Adipose tissue (tissue), 3 donors: Measurements from ENCODE around the gene NEK7. TPM values are rescaled to one million over a fixed set of nuclear protein-coding genes. Genes with fewer than 3 reads are reported as not detected.
"Not testable (repeated sequence)": the region's sequence is repeated elsewhere in the genome, so short reads cannot be mapped to it uniquely, and the experiment has no call there.

Experiments used
- H3K27ac ChIP-seq: one replicate; pipeline ENCODE4 v1.5.1; 2013; ENCODE audit warnings: low read depth, low read length
- WGBS, 3 donors: extraction: QIAGEN DNeasy Blood & Tissue Kit; methylation state at CpG; one replicate each; pipeline ENCODE4 v1.1.7; 2013; 5-methylcytosine and 5-hydroxymethylcytosine counted together
- polyA plus RNA-seq, 3 donors: library from polyadenylated mRNA; stranded (reverse); fragments of 200-250 nt; gene quantifications; one replicate each; pipeline ENCODE4 v1.2.3, GENCODE V29; 2013
- donor health status: healthy with polysubstance abuse.
- donor health status: Bipolar disorder and iron deficiency.
- donor health status: healthy.

Gene NEK7
- polyA plus RNA-seq, 3 donors = 7.6 to 59.0 (median 22.9) TPM

DNA sequence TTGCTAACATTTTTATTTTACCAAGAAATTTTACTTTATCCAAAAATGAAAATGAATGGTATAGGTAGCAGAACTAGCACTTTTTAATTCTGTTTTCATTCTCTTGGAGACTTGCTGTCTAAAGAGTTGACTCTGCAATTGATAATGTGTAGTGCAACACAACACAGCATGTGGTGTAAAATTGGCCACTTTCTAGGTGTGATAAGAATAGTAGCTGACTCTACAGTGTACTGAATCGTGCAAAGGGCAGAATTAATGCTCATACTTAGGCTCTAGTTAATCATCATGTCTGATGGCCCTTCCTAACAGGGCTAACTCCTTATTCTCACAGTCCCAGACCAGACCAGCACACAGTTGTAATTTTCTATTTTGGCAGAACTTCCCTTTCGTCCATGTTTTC, 140.5 kb downstream of the NEK7 start:
- H3K27ac ChIP-seq = no peak overlapping the region
- WGBS, 3 donors = 93 to 96% (median 94%) methylated on average over 2 of the region's 2 CpGs

GRCh38 chr1:198298640-198299039, 141.8 kb downstream of the NEK7 start:
- 87 to 90% (median 90%) methylated on average over 6 of the region's 6 CpGs for WGBS, 3 donors
- H3K27ac ChIP-seq = no peak overlapping the region

DNA sequence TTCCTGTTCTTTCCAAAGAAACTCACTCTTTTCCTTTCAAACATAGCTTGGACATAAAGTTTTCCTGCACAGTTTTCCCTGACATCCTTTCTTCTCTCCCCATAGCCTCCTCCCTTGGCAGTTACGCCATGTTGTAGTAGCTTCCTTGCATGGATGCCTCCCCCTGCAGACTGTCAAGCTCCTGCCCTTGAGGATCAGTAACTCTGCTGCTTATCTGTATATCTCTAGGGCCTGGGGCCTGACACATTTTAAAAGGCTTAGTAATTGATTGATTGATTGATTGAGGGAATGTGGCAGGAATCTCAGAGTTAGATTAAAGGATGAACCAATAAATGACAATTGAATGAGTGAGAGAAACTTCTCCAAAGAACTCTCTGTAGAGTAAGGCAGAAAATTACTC, 143.7 kb downstream of the NEK7 start:
- H3K27ac ChIP-seq = no peak overlapping the region
- WGBS, 3 donors = 97 to 100% (median 98%) methylated on average over 1 of the region's 1 CpG

DNA sequence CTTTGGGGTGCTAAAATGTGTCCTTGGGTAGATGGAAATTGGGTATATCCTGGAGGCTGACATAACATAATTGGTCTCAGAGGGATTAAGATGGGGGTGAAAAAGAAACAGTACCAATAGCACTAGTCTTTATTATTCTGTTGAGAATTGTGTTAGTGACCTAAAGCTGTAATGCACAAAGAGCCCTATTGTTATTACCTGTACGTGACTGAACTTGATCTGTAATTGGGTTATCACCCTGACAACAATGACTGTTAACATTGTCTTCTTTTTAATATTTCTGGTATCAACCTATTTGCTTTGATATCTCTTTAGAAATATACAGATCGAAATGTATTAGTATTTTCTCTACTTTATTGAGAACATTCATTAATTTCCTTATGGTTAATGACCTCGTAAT, 147.6 kb downstream of the NEK7 start:
- H3K27ac ChIP-seq = no peak overlapping the region
- WGBS, 3 donors = 90 to 98% (median 92%) methylated on average over 3 of the region's 3 CpGs

DNA sequence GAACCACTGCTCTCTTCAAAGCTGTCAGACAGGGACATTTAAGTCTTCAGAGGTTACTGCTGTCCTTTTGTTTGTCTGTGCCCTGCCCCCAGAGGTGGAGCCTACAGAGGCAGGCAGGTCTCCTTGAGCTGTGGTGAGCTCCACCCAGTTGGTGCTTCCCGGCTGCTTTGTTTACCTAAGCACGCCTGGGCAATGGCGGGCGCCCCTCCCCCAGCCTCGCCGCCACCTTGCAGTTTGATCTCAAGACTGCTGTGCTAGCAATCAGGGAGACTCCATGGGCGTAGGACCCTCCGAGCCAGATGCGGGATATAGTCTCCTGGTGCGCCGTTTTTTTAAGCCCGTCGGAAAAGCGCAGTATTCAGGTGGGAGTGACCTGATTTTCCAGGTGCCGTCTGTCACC, 158.0 kb downstream of the NEK7 start:
- WGBS, 3 donors = 88 to 96% (median 93%) methylated on average over 15 of the region's 15 CpGs
- H3K27ac ChIP-seq = not testable (repeated sequence)

- H3K27ac ChIP-seq = not testable (repeated sequence)
- WGBS, 3 donors = 92 to 98% (median 96%) methylated on average over 6 to 7 of the region's 8 CpGs
These were observed 158.5 kb downstream of the NEK7 start for GRCh38 chr1:198315331-198315730.

GRCh38 chr1:198316546-198317100, 159.8 kb downstream of the NEK7 start:
- WGBS, 3 donors = 97 to 98% (median 97%) methylated on average over 4 of the region's 4 CpGs
- H3K27ac ChIP-seq = no peak overlapping the region

- H3K27ac ChIP-seq = no peak overlapping the region
These were observed 161.3 kb downstream of the NEK7 start for GRCh38 chr1:198318085-198318484.

GRCh38 chr1:198320759-198321158, 164.0 kb downstream of the NEK7 start:
- WGBS, 3 donors = 57 to 90% (median 61%) methylated on average over 6 of the region's 6 CpGs
- H3K27ac ChIP-seq = no peak overlapping the region

More at GRCh38 chr1:198318085-198318484, 161.3 kb downstream of the NEK7 start:
- 68 to 76% (median 68%) methylated on average over 1 of the region's 1 CpG for WGBS, 3 donors

DNA sequence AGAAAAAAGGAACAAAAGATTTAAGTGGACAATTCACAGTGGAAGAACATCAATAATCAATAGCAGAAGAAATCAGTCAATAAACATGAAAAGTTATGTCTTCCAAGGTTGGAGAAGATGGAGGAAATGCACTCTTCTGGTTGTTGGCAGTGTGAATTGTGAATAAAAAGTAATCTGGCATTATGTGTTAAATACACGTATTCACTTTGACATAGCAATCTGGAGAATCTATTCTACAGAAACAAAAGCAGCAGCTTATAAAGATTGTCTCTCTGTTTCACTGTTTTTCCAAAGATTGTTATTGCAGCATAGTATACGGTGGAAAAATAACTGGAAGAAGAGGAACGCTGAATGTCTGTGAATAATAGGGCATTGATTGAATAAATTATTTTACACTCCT, 169.4 kb downstream of the NEK7 start:
- no peak overlapping the region for H3K27ac ChIP-seq
- 70 to 80% (median 70%) methylated on average over 3 of the region's 3 CpGs for WGBS, 3 donors

DNA sequence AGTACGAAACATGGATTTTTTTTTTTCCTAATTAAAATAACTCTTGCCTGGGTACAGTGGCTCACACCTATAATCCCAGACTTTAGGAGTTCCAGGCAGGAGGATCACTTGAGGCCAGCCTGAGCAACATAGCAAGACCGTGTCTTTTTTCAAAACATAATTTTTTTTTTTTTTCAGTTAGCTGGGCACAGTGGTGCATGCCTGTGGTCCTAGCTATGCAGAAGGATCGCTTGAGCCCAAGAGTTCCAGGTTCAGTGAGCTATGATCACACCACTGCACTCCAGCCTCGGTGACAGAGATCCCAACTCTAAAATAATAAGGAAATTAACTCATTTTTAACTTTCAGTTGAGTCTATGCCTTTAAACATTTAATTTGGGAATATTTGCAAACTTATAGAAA, 170.1 kb downstream of the NEK7 start:
- no peak overlapping the region for H3K27ac ChIP-seq
- 77 to 87% (median 78%) methylated on average over 4 of the region's 4 CpGs for WGBS, 3 donors

GRCh38 chr1:198328458-198329032, 171.7 kb downstream of the NEK7 start:
- WGBS, 3 donors = 76 to 90% (median 81%) methylated on average over 10 of the region's 10 CpGs

DNA sequence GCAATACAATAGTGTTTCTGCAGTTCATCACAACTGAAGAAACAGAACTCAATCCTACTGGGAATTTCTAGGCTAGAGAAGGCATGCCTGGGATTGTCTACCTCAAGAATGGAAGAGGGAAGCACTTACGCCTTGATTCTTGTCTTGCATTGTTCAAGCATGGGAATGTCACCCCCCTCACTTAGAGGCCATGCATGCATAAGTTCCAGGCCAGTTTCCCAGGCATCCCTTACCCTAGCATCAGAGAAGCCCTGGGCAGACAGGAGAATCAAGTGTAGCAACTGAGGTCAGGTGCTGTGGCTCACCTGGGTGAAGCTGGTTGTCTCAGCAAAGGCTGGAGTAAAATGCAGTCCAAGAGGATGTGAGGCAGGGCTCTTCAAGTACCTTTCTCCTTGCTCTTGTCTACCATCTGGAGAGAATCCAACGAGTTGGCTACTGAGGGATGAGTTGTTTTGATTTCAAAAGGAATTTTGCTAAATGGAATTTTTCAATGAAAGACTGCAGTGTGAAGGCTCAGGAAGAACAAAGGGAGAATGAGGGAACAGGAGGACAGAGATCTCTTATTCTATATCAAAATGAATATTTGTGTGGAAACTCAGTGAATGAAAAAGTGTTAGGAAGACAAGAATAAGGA, 174.3 kb downstream of the NEK7 start:
- WGBS, 3 donors = 69 to 81% (median 74%) methylated on average over 2 of the region's 2 CpGs
- no peak overlapping the region for H3K27ac ChIP-seq

More at GRCh38 chr1:198328458-198329032, 171.7 kb downstream of the NEK7 start:
- no peak overlapping the region for H3K27ac ChIP-seq

DNA sequence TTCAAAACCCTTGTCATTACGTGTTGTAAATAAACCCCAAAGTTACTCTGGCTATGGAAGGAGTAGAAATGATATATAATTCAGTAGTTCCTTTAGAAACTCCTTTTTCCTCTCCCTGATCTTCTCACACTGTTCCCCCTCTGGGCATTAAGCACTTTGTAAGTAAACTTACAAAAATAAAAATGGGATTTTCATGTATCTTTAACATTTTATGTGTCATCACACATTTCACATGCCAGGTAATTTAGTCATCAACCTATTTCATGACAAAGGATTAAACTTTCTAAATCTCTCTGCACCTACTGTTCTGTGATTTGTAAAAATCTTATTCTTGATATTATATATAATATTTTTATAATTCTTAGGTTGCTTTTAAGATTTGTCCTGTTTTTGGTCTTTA, 176.9 kb downstream of the NEK7 start:
- WGBS, 3 donors = 70 to 75% (median 75%) methylated on average over 1 of the region's 1 CpG
- no peak overlapping the region for H3K27ac ChIP-seq

- 85 to 94% (median 89%) methylated on average over 1 of the region's 1 CpG for WGBS, 3 donors
- H3K27ac ChIP-seq = no peak overlapping the region
These were observed 178.9 kb downstream of the NEK7 start for GRCh38 chr1:198335663-198336062.

DNA sequence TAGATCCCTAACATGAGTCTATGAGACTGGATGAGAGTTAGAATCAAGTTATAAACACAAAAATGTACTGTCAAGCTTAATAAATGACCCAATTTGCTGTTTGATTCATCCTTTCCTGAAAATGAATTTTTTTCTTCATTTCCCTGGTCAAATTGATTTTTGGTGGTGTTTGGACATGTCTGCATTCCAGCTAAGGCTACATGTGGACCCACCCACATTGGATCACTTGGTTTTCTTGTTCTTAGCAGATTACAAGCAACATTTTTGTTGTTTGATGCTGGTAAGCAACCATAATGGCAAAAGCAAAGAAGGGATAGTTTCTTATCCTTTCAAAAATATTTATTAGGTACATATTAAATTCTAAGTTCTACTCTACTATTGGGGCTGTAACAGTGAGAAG, 181.1 kb downstream of the NEK7 start:
- H3K27ac ChIP-seq = no peak overlapping the region

DNA sequence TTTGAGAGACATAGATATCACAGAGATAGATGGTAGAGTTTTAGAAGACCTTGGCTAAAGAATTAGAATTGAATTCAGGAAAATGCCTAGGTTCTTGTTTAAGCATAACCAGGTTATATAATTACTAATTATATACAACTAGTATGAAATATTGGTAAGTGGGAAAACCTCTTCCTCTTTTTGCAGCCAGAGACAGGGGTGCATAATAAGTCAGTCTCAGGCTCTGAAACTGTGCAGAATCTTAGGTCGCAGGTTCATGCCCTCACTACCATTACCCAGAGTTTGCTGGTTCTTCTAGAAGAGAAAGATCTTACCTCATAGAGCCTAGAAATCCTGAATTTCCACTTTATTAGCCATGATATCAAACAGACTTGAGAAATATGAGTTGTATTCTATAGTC, 183.3 kb downstream of the NEK7 start:
- 90 to 100% (median 100%) methylated on average over 1 of the region's 1 CpG for WGBS, 3 donors
- H3K27ac ChIP-seq = no peak overlapping the region

DNA sequence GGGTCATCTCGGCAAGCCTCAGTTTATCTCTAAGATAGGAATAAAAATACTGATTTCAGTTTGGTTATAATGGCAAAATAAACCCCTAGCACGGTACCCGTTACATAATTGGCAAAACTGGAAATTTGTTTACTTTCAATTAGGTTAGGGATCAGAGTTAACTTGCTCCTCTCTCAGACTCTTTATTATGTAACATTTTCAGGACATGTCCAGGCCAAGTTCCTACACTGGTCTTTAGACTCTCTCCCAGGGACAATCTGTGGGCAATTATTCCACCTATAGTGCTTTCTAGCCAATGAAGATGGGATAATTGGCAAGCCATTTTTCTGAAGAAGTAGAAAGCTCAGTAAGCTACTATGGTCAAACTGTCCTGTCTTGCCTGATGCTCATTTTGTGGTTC, 189.4 kb downstream of the NEK7 start:
- no peak overlapping the region for H3K27ac ChIP-seq
- WGBS, 3 donors = 38 to 84% (median 61%) methylated on average over 3 of the region's 3 CpGs

DNA sequence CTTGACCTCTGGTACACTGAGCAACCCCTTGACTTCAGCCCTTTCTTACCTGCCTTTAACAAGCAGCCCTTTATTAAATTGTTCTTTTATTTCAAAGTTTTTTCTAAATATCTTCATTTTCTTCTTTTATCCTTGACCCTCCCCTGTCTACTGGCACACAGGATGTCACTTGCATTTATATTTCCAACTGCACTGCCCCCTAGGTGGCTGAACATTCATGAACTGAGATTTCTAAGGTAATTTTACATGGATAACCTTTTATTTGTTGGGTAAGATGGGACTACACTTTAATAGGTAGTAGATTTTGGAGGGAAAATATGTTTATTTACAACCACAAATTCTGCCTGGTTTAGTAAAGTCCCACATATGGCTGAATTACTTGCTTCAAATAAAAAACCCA, 193.7 kb downstream of the NEK7 start:
- no peak overlapping the region for H3K27ac ChIP-seq
